Hepatocyte (in vitro differentiated cells): ENCODE results near the gene HES4.

Experiments
- EZH2phosphoT487 ChIP-seq: fragments of 200-600 bp; sonication (generic); IDR thresholded peaks from one replicate; pipeline ENCODE4 v1.6.1; 2018; ENCODE audit warnings: antibody characterized with exemption, mild to moderate bottlenecking, low read depth, moderate library complexity; ENCODE audit not compliant: unreplicated experiment, severe bottlenecking
- TF ChIP-seq, protein P1 (sequence below): fragments of 200-600 bp; sonication (generic); IDR thresholded peaks from 2 replicates; pipeline ENCODE4 v1.5.1; 2016; ENCODE audit warnings: antibody characterized with exemption, mild to moderate bottlenecking; ENCODE audit not compliant: poor library complexity

DNA sequence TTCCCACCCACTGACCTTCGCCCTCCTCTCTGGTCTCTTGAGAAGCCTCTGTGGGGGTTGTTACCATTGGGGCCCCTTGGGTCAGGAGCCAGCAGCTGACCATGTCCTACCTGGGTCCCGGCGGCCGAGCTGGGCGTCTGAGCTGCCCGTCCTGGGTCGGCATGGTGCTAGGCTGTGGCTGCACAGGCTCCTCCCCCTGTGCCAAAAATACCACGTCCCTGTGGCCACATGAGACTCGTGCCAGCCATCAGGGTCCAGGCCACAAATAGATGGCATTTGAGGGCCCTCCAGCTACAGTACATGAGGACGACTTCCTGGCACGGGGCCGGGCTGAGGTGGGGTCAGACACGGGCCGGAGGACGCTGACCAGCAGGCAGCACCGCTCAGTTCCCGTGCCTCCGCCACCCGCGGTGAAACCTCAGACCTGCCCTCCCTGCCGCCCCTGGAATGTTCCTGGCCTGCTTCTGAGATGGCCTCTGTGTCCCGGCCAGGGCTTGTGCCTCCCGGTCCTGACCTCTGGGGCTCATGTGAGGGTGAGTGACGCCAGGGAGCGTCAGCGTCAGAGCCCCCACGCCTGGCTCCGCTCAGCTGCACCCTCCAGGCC, 17.8 kb downstream of the HES4 start, which contains the start of gene PERM1:
- TF ChIP-seq, protein P1, sequence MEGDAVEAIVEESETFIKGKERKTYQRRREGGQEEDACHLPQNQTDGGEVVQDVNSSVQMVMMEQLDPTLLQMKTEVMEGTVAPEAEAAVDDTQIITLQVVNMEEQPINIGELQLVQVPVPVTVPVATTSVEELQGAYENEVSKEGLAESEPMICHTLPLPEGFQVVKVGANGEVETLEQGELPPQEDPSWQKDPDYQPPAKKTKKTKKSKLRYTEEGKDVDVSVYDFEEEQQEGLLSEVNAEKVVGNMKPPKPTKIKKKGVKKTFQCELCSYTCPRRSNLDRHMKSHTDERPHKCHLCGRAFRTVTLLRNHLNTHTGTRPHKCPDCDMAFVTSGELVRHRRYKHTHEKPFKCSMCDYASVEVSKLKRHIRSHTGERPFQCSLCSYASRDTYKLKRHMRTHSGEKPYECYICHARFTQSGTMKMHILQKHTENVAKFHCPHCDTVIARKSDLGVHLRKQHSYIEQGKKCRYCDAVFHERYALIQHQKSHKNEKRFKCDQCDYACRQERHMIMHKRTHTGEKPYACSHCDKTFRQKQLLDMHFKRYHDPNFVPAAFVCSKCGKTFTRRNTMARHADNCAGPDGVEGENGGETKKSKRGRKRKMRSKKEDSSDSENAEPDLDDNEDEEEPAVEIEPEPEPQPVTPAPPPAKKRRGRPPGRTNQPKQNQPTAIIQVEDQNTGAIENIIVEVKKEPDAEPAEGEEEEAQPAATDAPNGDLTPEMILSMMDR, result no peak
- no peak for TF ChIP-seq EZH2phosphoT487
